Right lobe of liver (tissue), 6 donors: ENCODE data around the gene IL24. TPM values are rescaled to one million over a fixed set of nuclear protein-coding genes. Genes with fewer than 3 reads are reported as not detected.

Source experiments
- ATAC-seq, 4 donors: fragments of 200-7000 bp; cut with Tn5 transposase; one replicate each; pipeline ENCODE4 v1.9.1; 2020; ENCODE audit warnings: mild to moderate bottlenecking in 4 of 4, moderate library complexity in 4 of 4
- DNase-seq, 3 donors: peaks; one replicate each; pipeline ENCODE4 v3.0.0-alpha.2; 2020
- H3K27ac ChIP-seq, 3 donors: fragments of 200-600 bp; one replicate each; pipeline ENCODE4 v1.8.0; 2022
- H3K27me3 ChIP-seq, 2 donors: fragments of 200-600 bp; one replicate each; pipeline ENCODE4 v1.8.0; 2022
- H3K36me3 ChIP-seq, 4 donors: fragments of 200-600 bp; sonication (generic) in 1 of 4; one replicate each; pipeline versions ENCODE4 v1.5.1 to v1.8.0; 2017 to 2022; ENCODE audit warnings: control low read depth in 1 of 4
- H3K4me1 ChIP-seq, 4 donors: fragments of 200-600 bp; sonication (generic) in 1 of 4; one replicate each; pipeline versions ENCODE4 v1.5.1 to v1.8.0; 2017 to 2022; ENCODE audit warnings: control low read depth in 1 of 4
- H3K4me3 ChIP-seq, 3 donors: fragments of 200-600 bp; one replicate each; pipeline ENCODE4 v1.8.0; 2022
- H3K9me3 ChIP-seq, 4 donors: fragments of 200-600 bp; sonication (generic) in 1 of 4; one replicate each; pipeline versions ENCODE4 v1.5.1 to v1.8.0; 2017 to 2022; ENCODE audit warnings: control low read depth in 1 of 4
- CTCF ChIP-seq, 4 donors: fragments of 200-600 bp in 3 of 4; fragments of 450-650 bp in 1 of 4; IDR thresholded peaks; one replicate each; pipeline versions ENCODE4 v1.5.1 to v1.8.0; 2016 to 2022; ENCODE audit warnings: antibody characterized with exemption in 4 of 4, mild to moderate bottlenecking in 2 of 4
- POLR2A ChIP-seq: fragments of 450-650 bp; IDR thresholded peaks from one replicate; pipeline ENCODE4 v1.6.1; 2017; ENCODE audit warnings: antibody characterized with exemption, mild to moderate bottlenecking
- WGBS: methylation state at CpG from one replicate; pipeline ENCODE4 v1.1.6; 2018; ENCODE audit warnings: low coverage, low lambda C conversion rate; ENCODE audit not compliant: insufficient coverage; ENCODE audit errors: missing lambda C conversion rate; 5-methylcytosine and 5-hydroxymethylcytosine counted together
- intact Hi-C, 2 donors: fragments of 100-400 bp; cut with DNase I; formaldehyde crosslinking; loops; one replicate each; pipeline versions ENCODE4 v1.11.2 to v1.14.1; 2022
- total RNA-seq, 6 experiments: library from RNA; depleted of rRNA in 2 of 6; stranded (reverse); fragments of >200 nt in 2 of 6; fragmentation: NEBNext Ultra II Directional in 3 of 6; extraction: Animal tissue kit (Norgen Biotek cat#: 25700) in 3 of 6; gene quantifications; one replicate each; pipeline versions ENCODE4 v1.1.0 to v1.2.4, GENCODE V29; 2016 to 2023
- donor health status: DM: no; HTN: yes; CAD: no.
- donor health status: DM: no; HTN: no; CAD: no.
- donor health status: DM: no; HTN: no; CAD: no.
- donor health status: DM: no; HTN: yes; CAD: no.
- donor health status: DM: no; HTN: yes; CAD: no.

The IL24 gene
- total RNA-seq, 6 experiments from 2014 or later, result not detected

- Histone ChIP-seq H3K4me3 (no peak overlapping the region), H3K36me3 (no peaks in the 10 kb centered on the region), H3K27me3 (no peaks in the 10 kb centered on the region), H3K9me3 (no peaks in the 10 kb centered on the region), H3K27ac (no peak overlapping the region), H3K4me1 (peaks cover 0 to 4% (median 0%) of the 10 kb centered on the region in 4 donors)
- TF ChIP-seq POLR2A, result no peak
- TF ChIP-seq CTCF (IDR thresholded peaks at IDR 0.05), result no peak
- intact Hi-C loops, result no loop called here
- WGBS, result 68% methylated on average over 10 of the region's 11 CpGs
- ATAC-seq (no peak), DNase-seq (no peak)
These were observed 1.1 kb downstream of the IL24 start for GRCh38 chr1:206898089-206898914.

DNA sequence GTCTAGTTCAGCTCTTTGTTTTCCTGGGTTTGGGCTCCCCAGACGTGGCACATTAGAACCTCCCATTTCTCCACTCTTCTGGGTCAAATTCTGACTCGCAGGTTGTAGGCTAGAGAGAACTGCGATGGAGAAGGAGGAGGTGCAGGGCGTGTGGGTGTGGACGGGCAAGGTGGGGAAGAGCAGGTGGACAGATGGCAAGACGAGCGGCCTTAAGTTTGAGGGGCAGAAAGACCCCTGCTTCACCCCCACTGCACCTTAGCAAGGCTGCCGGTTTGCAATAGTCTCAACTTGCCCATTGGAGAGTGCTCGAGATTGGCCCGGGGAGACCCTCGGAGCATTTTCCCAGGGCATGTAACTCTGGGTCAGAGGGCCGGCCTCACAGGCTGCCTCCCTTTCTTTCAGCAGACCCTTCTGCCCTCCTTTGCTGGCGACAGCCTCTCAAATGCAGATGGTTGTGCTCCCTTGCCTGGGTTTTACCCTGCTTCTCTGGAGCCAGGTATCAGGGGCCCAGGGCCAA, 1.7 kb downstream of the IL24 start:
- no peaks in the 10 kb centered on the region for H3K27me3 ChIP-seq
- H3K4me3 ChIP-seq, result no peak overlapping the region
- TF ChIP-seq POLR2A, result no peak
- TF ChIP-seq CTCF (IDR thresholded peaks at IDR 0.05), result no peak
- intact Hi-C loops, result no loop called here
- H3K36me3 ChIP-seq, result no peaks in the 10 kb centered on the region
- no peak for ATAC-seq
- no peaks in the 10 kb centered on the region for H3K9me3 ChIP-seq
- H3K4me1 ChIP-seq, result peaks cover 0 to 4% (median 0%) of the 10 kb centered on the region in 4 donors
- 64% methylated on average over 5 of the region's 13 CpGs for WGBS
- no peak for DNase-seq
- H3K27ac ChIP-seq, result no peak overlapping the region

DNA sequence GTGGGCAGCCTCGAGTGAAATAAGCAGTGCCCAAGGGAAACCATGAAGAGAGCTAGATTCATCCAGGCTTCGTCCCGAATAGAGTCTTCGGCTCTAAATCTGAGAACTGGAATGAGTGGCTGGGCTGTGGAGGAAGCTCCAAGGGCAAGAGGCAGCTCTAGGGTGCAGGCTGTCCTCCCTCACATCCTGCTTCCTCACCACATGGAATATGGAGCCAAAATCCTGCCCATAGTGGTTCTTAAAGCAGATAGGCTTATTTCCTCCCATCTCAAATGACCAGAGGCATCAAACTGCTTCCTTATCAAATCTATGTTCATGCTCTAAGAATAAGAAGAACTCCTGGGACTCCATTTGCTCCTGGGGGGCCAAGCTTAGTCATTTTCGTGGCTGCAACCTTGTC, 2.5 kb downstream of the IL24 start:
- WGBS, result 45% methylated on average over 2 of the region's 5 CpGs
- Histone ChIP-seq H3K36me3 (no peaks in the 10 kb centered on the region), H3K9me3 (no peaks in the 10 kb centered on the region), H3K4me3 (no peak overlapping the region), H3K27ac (no peak overlapping the region), H3K4me1 (peaks cover 0 to 4% (median 0%) of the 10 kb centered on the region in 4 donors), H3K27me3 (no peaks in the 10 kb centered on the region)
- intact Hi-C loops, result no loop called here
- peak in 2 of 4 donors; percentile 27 to 67 for ATAC-seq
- no peak for TF ChIP-seq CTCF (IDR thresholded peaks at IDR 0.05)
- TF ChIP-seq POLR2A, result no peak
- DNase-seq, result no peak

DNA sequence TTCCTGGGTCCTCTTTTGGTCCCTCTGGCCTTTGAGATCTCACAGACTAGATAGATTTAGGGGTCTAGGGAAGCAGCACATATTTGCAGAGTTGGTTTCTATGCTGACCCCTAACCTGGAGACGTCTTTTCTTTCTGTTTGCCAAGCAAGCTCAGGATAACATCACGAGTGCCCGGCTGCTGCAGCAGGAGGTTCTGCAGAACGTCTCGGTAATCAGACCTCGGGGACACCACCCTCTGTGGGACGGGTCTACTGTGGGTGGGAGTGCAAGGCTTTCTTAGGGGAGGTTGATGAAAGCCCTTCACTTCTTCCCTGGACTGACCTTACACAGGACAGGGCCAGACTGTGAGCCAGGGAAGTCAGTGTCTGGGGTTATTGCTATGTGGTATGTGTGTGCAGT, 2.9 kb downstream of the IL24 start:
- intact Hi-C loops, result no loop called here
- TF ChIP-seq CTCF (IDR thresholded peaks at IDR 0.05) (no peak), POLR2A (no peak)
- Histone ChIP-seq H3K27me3 (no peaks in the 10 kb centered on the region), H3K4me3 (no peak overlapping the region), H3K36me3 (no peaks in the 10 kb centered on the region), H3K4me1 (peaks cover 0 to 4% (median 0%) of the 10 kb centered on the region in 4 donors), H3K9me3 (no peaks in the 10 kb centered on the region), H3K27ac (no peak overlapping the region)
- DNase-seq (no peak), ATAC-seq (no peak)
- WGBS, result 73% methylated on average over 3 of the region's 7 CpGs
